HG02678 (cell line): ENCODE measurements around the gene BICRA.
"Not testable (repeated sequence)": the region's sequence is repeated elsewhere in the genome, so short reads cannot be mapped to it uniquely, and the experiment has no call there.

Experiments used
- ATAC-seq: cut with Tn5 transposase; IDR thresholded peaks from one replicate; pipeline ENCODE4 v1.9.1; 2021; ENCODE audit warnings: mild to moderate bottlenecking, moderate library complexity; ENCODE audit not compliant: unreplicated experiment

The BICRA gene

GRCh38 chr19:47658431-47659348, 49.8 kb downstream of the BICRA start:
- no peak for ATAC-seq

- no peak for ATAC-seq
These were observed 51.5 kb downstream of the BICRA start for GRCh38 chr19:47660435-47660832.

- no peak for ATAC-seq
These were observed 52.2 kb downstream of the BICRA start for GRCh38 chr19:47661161-47661560.

- no peak for ATAC-seq
These were observed 52.7 kb downstream of the BICRA start for GRCh38 chr19:47661611-47662010.

- ATAC-seq, result no peak
These were observed 54.5 kb downstream of the BICRA start for GRCh38 chr19:47663435-47663910.

GRCh38 chr19:47663911-47664771, 55.2 kb downstream of the BICRA start:
- ATAC-seq, result no peak

- not testable (repeated sequence) for ATAC-seq
These were observed 59.6 kb downstream of the BICRA start for GRCh38 chr19:47668556-47668955.

GRCh38 chr19:47670736-47671135, 61.8 kb downstream of the BICRA start:
- ATAC-seq, result no peak

GRCh38 chr19:47671499-47671898, 62.6 kb downstream of the BICRA start:
- ATAC-seq, result no peak

- no peak for ATAC-seq
These were observed 64.5 kb downstream of the BICRA start for GRCh38 chr19:47673426-47673825.

GRCh38 chr19:47674548-47674947, 65.6 kb downstream of the BICRA start:
- no peak for ATAC-seq

GRCh38 chr19:47675271-47675670, 66.3 kb downstream of the BICRA start:
- no peak for ATAC-seq

GRCh38 chr19:47675859-47676258, 66.9 kb downstream of the BICRA start:
- ATAC-seq, result no peak

GRCh38 chr19:47676811-47677210, 67.9 kb downstream of the BICRA start:
- no peak for ATAC-seq

GRCh38 chr19:47679251-47679900, 70.4 kb downstream of the BICRA start:
- ATAC-seq, result no peak

GRCh38 chr19:47679922-47680857, 71.3 kb downstream of the BICRA start:
- no peak for ATAC-seq

- no peak for ATAC-seq
These were observed 72.0 kb downstream of the BICRA start for GRCh38 chr19:47680858-47681332.

GRCh38 chr19:47681388-47681787, 72.5 kb downstream of the BICRA start:
- ATAC-seq, result no peak

GRCh38 chr19:47681936-47682335, 73.0 kb downstream of the BICRA start:
- no peak for ATAC-seq

- no peak for ATAC-seq
These were observed 74.0 kb downstream of the BICRA start for GRCh38 chr19:47682939-47683338.
